ENCODE results near the gene MBLAC1. TPM values are rescaled to one million over a fixed set of nuclear protein-coding genes. Genes with fewer than 3 reads are reported as not detected.

Gene MBLAC1
- total and polyA plus RNA-seq, 2 donors (not counting 1 experiment from before 2014, with no cell fraction given) = 1.6 to 4.5 TPM

GRCh38 chr7:100088621-100089457, 37.9 kb upstream of the MBLAC1 start, which contains the start of gene COPS6:
TSS of gene COPS6 (plus strand) at chr7:100088969. CDS start at chr7:100088991, 22 bp downstream.
- Histone ChIP-seq H3K4me1 (ENCODE audit: control insufficient read depth in 2 of 2, insufficient read depth in 2 of 2, low read length in 2 of 2) (peaks cover 14 to 18% of the 10 kb centered on the region in 2 donors), H3K9me3 (ENCODE audit: control extremely low read depth in 1 of 3, control insufficient read depth in 2 of 3, insufficient read depth in 1 of 3, low read length in 2 of 3) (no peaks in the 10 kb centered on the region), H3K27me3 (replicated peaks in 1 of 4; ENCODE audit: control extremely low read depth in 1 of 4, control insufficient read depth in 3 of 4, insufficient read depth in 4 of 4, low read length in 3 of 4) (no peaks in the 10 kb centered on the region), H3K36me3 (replicated peaks in 1 of 2; ENCODE audit: control extremely low read depth in 1 of 2, control insufficient read depth in 1 of 2, extremely low read depth in 1 of 2, insufficient read depth in 2 of 2, low read length in 1 of 2) (peaks cover 0 to 34% of the 10 kb centered on the region in 2 experiments), H2AFZ (ENCODE audit: insufficient read depth, low read depth, low read length, poor library complexity, severe bottlenecking) (peak within 1 kb of the TSS; percentile 92), H3K27ac (ENCODE audit: low read length in 2 of 2) (peak within 1 kb of the TSS; percentile 66 to 77), H4K20me1 (ENCODE audit: control insufficient read depth, insufficient read depth, low read length, poor library complexity, severe bottlenecking) (peaks cover 13% of the 10 kb centered on the region), H3K4me3 (ENCODE audit: control extremely low read depth in 1 of 5, extremely low read depth in 1 of 5, insufficient read depth in 1 of 5, low read depth in 2 of 5, low read length in 4 of 5) (peak within 1 kb of the TSS; percentile 68 to 91 (median 74)), H3K9ac (ENCODE audit: low read length) (peak within 1 kb of the TSS; percentile 79), H3K4me2 (replicated peaks; ENCODE audit: low read depth, low read length, poor library complexity, severe bottlenecking) (peak within 1 kb of the TSS; percentile 84), H3K79me2 (ENCODE audit: control insufficient read depth, insufficient read depth, low read length) (peaks cover 14% of the 10 kb centered on the region)
- peak within 1 kb of the TSS; percentile 96 for H3K27ac Mint-ChIP-seq
- peak; percentile 90 for DNase-seq
- ChIA-PET POLR2A (interaction anchor here (0.6 to 1.0 kb wide), 4 partner anchors 13 to 1628 kb away, joined by 3 read pairs; partner anchors contain the start of genes AP4M1 and MCM7), CTCF (interaction anchor here (0.6 kb wide), 1 partner anchor 42 kb away, joined by 3 read pairs; no protein-coding TSS in a partner anchor)
- ATAC-seq (ENCODE audit: low read depth) = peak; percentile 90
- no peaks in the 10 kb centered on the region for H3K27me3 Mint-ChIP-seq
- H3K4me1 Mint-ChIP-seq = peaks cover 19% of the 10 kb centered on the region
- no peaks in the 10 kb centered on the region for H3K9me3 Mint-ChIP-seq (ENCODE audit: insufficient read depth)
- H3K4me3 Mint-ChIP-seq = peak within 1 kb of the TSS; percentile 93
- intact Hi-C loops (cut with micrococcal nuclease) = loop anchor here (1.0 to 10.0 kb wide), 5 partner anchors 8 to 586 kb away; partner anchors contain the start of genes GNB2, MOSPD3, ZKSCAN5 and ZNF3
- TF ChIP-seq EZH2 (IDR thresholded peaks at IDR 0.05; ENCODE audit: borderline replicate concordance, insufficient read depth, low read depth, low read length, poor library complexity, severe bottlenecking) = no peak
- TF ChIP-seq, protein P1, sequence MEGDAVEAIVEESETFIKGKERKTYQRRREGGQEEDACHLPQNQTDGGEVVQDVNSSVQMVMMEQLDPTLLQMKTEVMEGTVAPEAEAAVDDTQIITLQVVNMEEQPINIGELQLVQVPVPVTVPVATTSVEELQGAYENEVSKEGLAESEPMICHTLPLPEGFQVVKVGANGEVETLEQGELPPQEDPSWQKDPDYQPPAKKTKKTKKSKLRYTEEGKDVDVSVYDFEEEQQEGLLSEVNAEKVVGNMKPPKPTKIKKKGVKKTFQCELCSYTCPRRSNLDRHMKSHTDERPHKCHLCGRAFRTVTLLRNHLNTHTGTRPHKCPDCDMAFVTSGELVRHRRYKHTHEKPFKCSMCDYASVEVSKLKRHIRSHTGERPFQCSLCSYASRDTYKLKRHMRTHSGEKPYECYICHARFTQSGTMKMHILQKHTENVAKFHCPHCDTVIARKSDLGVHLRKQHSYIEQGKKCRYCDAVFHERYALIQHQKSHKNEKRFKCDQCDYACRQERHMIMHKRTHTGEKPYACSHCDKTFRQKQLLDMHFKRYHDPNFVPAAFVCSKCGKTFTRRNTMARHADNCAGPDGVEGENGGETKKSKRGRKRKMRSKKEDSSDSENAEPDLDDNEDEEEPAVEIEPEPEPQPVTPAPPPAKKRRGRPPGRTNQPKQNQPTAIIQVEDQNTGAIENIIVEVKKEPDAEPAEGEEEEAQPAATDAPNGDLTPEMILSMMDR (IDR thresholded peaks at IDR 0.05) = no peak
- WGBS (ENCODE audit: insufficient coverage) = under 1% methylated on average over 53 of the region's 68 CpGs

Data from B cell (primary cell).